SU-DHL-6 (cell line): Measurements from ENCODE around the gene KCNK13.

Experiments
- H2AFZ ChIP-seq: fragments of 200-600 bp; sonication (generic); 2 replicates; pipeline ENCODE4 v1.6.1; 2014; ENCODE audit warnings: low read depth, mild to moderate bottlenecking, moderate library complexity, mixed read lengths, antibody characterized with exemption, low read length; ENCODE audit not compliant: severe bottlenecking
- H3F3A ChIP-seq: fragments of 200-600 bp; shearing (Covaris generic); 2 replicates; pipeline ENCODE4 v1.6.0; 2016; ENCODE audit warnings: antibody characterized with exemption, mild to moderate bottlenecking; ENCODE audit not compliant: insufficient read depth
- H3K27ac ChIP-seq: fragments of 200-600 bp; sonication (generic); 2 replicates; pipeline ENCODE4 v1.5.1; 2016; ENCODE audit warnings: low read depth, mild to moderate bottlenecking, low read length, moderate library complexity, mixed read lengths
- H3K27me3 ChIP-seq: fragments of 200-600 bp; sonication (generic), shearing (Covaris generic); 2 replicates; pipeline ENCODE4 v1.6.0; 2014; ENCODE audit warnings: mild to moderate bottlenecking, low read length
- H3K36me3 ChIP-seq: fragments of 200-600 bp; sonication (generic); 2 replicates; pipeline ENCODE4 v1.6.1; 2014; ENCODE audit warnings: mild to moderate bottlenecking, low read length, mixed read lengths
- H3K4me2 ChIP-seq: fragments of 300-600, 200-600 bp; shearing (Covaris generic), sonication (generic); 2 replicates; pipeline ENCODE4 v1.6.0; 2014; ENCODE audit warnings: low read length, low read depth, mild to moderate bottlenecking; ENCODE audit not compliant: poor library complexity, severe bottlenecking
- H3K4me3 ChIP-seq: fragments of 200-600 bp; sonication (generic); 2 replicates; pipeline ENCODE4 v1.5.1; 2014; ENCODE audit warnings: antibody characterized with exemption, low read length, mild to moderate bottlenecking, mixed read lengths; ENCODE audit not compliant: insufficient read depth, poor library complexity, severe bottlenecking
- H3K79me2 ChIP-seq: fragments of 200-600 bp; sonication (generic); 2 replicates; pipeline ENCODE4 v1.6.1; 2014; ENCODE audit warnings: mild to moderate bottlenecking, low read length, moderate library complexity; ENCODE audit not compliant: insufficient read depth
- H3K9ac ChIP-seq: fragments of 200-600 bp; sonication (generic); 2 replicates; pipeline ENCODE4 v1.7.0; 2014; ENCODE audit warnings: mild to moderate bottlenecking, low read length
- H3K9me2 ChIP-seq: fragments of 200-600 bp; sonication (generic); replicated peaks from 2 replicates; pipeline ENCODE4 v1.6.1; 2014; ENCODE audit warnings: low read length; ENCODE audit not compliant: insufficient read depth
- H3K9me3 ChIP-seq: fragments of 200-600 bp; sonication (generic); 2 replicates; pipeline ENCODE4 v1.6.1; 2014; ENCODE audit warnings: low read length, mixed read lengths; ENCODE audit not compliant: insufficient read depth
- H4K20me1 ChIP-seq: fragments of 200-600 bp; sonication (generic); 2 replicates; pipeline ENCODE4 v1.6.1; 2014; ENCODE audit warnings: low read depth, mild to moderate bottlenecking, antibody characterized with exemption, low read length, moderate library complexity, mixed read lengths
- EZH2phosphoT487 ChIP-seq: fragments of 200-600 bp; sonication (generic), shearing (Covaris generic); conservative IDR thresholded peaks from 2 replicates; pipeline ENCODE4 v1.6.1; 2018; ENCODE audit warnings: mild to moderate bottlenecking, antibody characterized with exemption, low read length, moderate library complexity, mixed read lengths
- TF ChIP-seq, protein P1 (sequence below): fragments of 200-600 bp; sonication (generic); IDR thresholded peaks from one replicate; pipeline ENCODE4 v1.5.1; 2017; ENCODE audit warnings: antibody characterized with exemption, mild to moderate bottlenecking, low read length, moderate library complexity; ENCODE audit not compliant: insufficient read depth, poor library complexity, severe bottlenecking

Gene KCNK13

DNA sequence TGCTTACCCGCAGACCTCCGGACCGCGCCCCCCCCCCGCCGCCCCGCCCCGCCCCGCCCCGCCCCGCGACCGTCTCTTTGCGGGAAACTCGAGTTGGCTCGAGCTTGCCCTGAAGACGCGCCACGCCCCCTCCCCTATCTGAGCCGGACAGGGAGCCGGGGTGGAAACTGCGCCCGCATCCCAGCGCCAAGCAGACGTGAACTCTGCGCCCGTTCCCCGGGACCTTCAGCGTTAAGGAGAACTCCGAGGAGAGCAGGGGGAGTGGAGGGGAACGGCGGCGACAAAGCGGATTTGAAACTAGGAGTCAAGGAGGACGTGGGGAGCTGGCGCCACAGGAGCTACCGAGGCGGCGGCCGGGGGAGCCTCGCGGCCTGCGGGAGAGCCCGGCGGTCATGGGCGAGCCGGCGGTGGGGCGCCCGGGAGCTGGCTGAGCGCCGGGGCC, at the start of gene KCNK13:
KCNK13 (plus strand) TSS at position 310 of the 442 bp plus-strand sequence. CDS start 212 bp downstream, outside the sequence.
- H3K9me3 ChIP-seq = no peaks in the 10 kb centered on the region
- H3K27ac ChIP-seq = no peak within 1 kb of the TSS
- no peaks in the 10 kb centered on the region for H3K36me3 ChIP-seq
- H2AFZ ChIP-seq = peak within 1 kb of the TSS; percentile 91
- H3F3A ChIP-seq = peaks cover 7% of the 10 kb centered on the region
- peak within 1 kb of the TSS; percentile 75 for H3K4me2 ChIP-seq
- no peaks in the 10 kb centered on the region for H4K20me1 ChIP-seq
- peak within 1 kb of the TSS; percentile 63 for H3K4me3 ChIP-seq
- TF ChIP-seq, protein P1, sequence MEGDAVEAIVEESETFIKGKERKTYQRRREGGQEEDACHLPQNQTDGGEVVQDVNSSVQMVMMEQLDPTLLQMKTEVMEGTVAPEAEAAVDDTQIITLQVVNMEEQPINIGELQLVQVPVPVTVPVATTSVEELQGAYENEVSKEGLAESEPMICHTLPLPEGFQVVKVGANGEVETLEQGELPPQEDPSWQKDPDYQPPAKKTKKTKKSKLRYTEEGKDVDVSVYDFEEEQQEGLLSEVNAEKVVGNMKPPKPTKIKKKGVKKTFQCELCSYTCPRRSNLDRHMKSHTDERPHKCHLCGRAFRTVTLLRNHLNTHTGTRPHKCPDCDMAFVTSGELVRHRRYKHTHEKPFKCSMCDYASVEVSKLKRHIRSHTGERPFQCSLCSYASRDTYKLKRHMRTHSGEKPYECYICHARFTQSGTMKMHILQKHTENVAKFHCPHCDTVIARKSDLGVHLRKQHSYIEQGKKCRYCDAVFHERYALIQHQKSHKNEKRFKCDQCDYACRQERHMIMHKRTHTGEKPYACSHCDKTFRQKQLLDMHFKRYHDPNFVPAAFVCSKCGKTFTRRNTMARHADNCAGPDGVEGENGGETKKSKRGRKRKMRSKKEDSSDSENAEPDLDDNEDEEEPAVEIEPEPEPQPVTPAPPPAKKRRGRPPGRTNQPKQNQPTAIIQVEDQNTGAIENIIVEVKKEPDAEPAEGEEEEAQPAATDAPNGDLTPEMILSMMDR = no peak
- TF ChIP-seq EZH2phosphoT487 = no peak
- H3K27me3 ChIP-seq = no peaks in the 10 kb centered on the region
- peak within 1 kb of the TSS; percentile 60 for H3K9ac ChIP-seq
- H3K79me2 ChIP-seq = no peaks in the 10 kb centered on the region
- no peaks in the 10 kb centered on the region for H3K9me2 ChIP-seq

DNA sequence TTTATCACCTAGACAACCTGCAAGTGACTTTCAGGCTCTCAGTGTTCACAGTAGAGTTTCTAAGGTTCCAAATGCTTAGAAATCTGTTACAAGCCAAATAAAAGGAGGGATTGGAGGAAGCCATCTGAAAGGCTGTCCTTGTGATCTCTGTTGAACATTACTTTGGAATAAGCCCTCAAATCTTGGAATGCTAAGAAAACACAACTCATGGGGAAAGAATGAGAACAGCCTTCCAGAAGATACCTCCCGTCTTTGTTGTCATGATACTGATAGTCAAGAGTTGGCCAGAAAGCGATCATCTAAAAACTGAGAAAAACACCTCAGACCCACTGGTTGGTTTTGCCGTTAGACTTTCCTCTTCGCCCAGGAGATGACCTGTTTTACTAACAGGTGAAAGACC, 44.4 kb upstream of the KCNK13 start:
- no peak overlapping the region for H3K9ac ChIP-seq
- no peaks in the 10 kb centered on the region for H3K79me2 ChIP-seq
- H3K9me3 ChIP-seq = no peaks in the 10 kb centered on the region
- no peak overlapping the region for H3K4me2 ChIP-seq
- no peaks in the 10 kb centered on the region for H4K20me1 ChIP-seq
- TF ChIP-seq, protein P1 = no peak
- TF ChIP-seq EZH2phosphoT487 = no peak
- no peak overlapping the region for H3K4me3 ChIP-seq
- no peak overlapping the region for H3K27ac ChIP-seq
- no peaks in the 10 kb centered on the region for H3K27me3 ChIP-seq
- no peaks in the 10 kb centered on the region for H3K9me2 ChIP-seq
- H3K36me3 ChIP-seq = peaks cover under 1% of the 10 kb centered on the region; the same call in 1 of the 2 replicates
- no peaks in the 10 kb centered on the region for H3F3A ChIP-seq
- no peak overlapping the region for H2AFZ ChIP-seq

DNA sequence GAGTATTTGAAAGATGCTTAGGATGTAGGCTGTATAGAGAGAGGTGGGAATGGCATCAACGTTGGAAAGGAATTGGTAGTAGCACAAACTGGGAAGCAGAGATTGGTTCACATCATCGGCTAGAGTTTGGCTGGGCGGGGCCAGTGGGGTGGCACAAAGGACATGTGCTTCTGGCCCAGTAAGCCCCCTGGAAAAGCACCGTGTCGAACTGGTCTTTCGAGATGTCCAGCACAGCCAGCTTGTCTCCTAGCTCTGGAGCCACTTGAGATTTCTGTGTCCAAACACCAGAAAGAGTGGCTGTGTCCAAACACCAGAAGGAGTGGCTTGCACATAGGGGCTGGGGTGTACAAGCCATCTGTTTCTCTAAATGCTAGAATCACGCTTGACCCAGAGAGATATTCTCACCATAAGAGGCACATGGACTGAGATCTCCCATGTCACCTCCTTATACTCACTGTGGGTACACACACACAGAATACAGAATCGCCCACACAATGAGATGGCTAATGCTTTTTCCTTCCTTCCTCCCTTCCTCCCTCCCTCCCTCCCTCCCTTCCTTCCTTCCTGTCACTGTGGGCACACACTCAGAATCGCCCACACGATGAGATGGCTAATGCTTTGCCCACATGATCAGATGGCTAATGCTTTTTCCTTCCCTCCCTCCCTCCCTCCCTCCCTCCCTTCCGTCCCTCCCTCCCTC, 41.8 kb upstream of the KCNK13 start:
- Histone ChIP-seq H2AFZ (no peak overlapping the region), H3K36me3 (no peaks in the 10 kb centered on the region), H3K79me2 (no peaks in the 10 kb centered on the region), H3K27ac (no peak overlapping the region), H3K27me3 (no peaks in the 10 kb centered on the region), H3K9me3 (no peaks in the 10 kb centered on the region), H3K4me3 (no peak overlapping the region), H3K9ac (no peak overlapping the region), H3K4me2 (no peak overlapping the region), H3K9me2 (no peaks in the 10 kb centered on the region), H3F3A (no peaks in the 10 kb centered on the region), H4K20me1 (no peaks in the 10 kb centered on the region)
- no peak for TF ChIP-seq EZH2phosphoT487
- TF ChIP-seq, protein P1 = no peak
